ENCODE data around the gene ABLIM1.
A peak's percentile ranks its signal among the peaks of the same experiment; 100 is the strongest.

ABLIM1 gene

DNA sequence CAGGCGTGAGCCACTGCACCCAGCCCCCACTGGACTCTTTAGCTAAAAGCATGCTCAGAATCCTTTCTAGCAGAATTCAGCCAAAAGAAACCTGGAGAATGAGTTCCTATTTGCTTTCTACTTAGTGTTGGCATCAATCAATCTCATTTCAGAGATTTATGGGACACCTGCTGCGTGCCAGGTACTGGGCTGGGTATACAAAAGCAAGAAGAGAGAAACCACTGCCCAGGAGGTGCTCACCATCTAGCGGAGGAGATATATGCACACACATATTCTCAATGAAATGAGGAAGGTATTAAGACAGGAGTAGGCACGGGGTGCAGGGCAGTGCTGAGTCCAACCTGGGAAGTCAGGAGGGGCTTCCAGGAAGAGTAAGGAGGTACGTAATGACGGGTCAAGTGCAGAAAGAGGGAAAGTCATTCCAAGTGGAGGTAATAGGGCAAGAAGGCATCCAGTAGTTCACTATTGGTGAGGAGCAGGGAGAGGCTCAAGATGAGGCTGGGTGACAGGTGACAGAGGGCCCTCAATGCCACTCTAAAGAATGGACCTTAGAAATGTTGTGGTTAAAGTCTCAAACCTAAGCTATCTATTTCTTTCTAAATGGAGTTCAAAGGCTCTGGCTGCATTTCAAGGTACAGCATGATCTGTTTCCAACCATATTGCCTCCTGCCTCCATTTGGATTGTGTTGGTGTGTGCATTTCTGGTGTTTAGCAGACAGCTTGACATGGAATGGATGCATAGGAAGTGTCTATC is 22.1 kb downstream of the ABLIM1 start:
- no peak overlapping the region for H3K9ac ChIP-seq (ENCODE audit: low read length)
- no peak overlapping the region for H4K91ac ChIP-seq (ENCODE audit: low read length)
- H3K27ac ChIP-seq (ENCODE audit: low read length, poor library complexity, severe bottlenecking): no peak overlapping the region
- H3K9me3 ChIP-seq (ENCODE audit: control insufficient read depth, low read length): no peaks in the 10 kb centered on the region
- H3K14ac ChIP-seq (ENCODE audit: low read length in 2 of 2): no peak overlapping the region
- H3K36me3 ChIP-seq (ENCODE audit: control insufficient read depth in 1 of 2, insufficient read depth in 2 of 2, low read depth in 1 of 2, low read length in 2 of 2): no peaks in the 10 kb centered on the region
- WGBS: 95% methylated on average over 6 of the region's 6 CpGs
- peak overlapping the region; percentile 40 to 69 for H2BK12ac ChIP-seq (ENCODE audit: low read length in 2 of 2)
- peaks cover 10% of the 10 kb centered on the region for H3K79me1 ChIP-seq (replicated peaks; ENCODE audit: low read length, poor library complexity, severe bottlenecking)
- no peak overlapping the region for H2BK120ac ChIP-seq (ENCODE audit: low read depth, low read length)
- no peak overlapping the region for H4K8ac ChIP-seq (ENCODE audit: low read length)
- H3K4me1 ChIP-seq (ENCODE audit: control insufficient read depth, insufficient read depth, low read depth, low read length): peaks cover 30% of the 10 kb centered on the region
- H2AFZ ChIP-seq (ENCODE audit: low read depth, low read length): no peak overlapping the region
- no peak overlapping the region for H3K18ac ChIP-seq (ENCODE audit: low read depth in 1 of 2, low read length in 2 of 2)
- H2BK5ac ChIP-seq (ENCODE audit: low read depth, low read length, poor library complexity, severe bottlenecking): no peak overlapping the region
- no peak overlapping the region for H3K4me2 ChIP-seq (ENCODE audit: low read length, poor library complexity, severe bottlenecking)
- H3K27me3 ChIP-seq (ENCODE audit: control insufficient read depth in 1 of 2, insufficient read depth in 1 of 2, low read length in 2 of 2): peaks cover 0 to 8% of the 10 kb centered on the region in 2 experiments
- H2AK5ac ChIP-seq (ENCODE audit: low read length, severe bottlenecking): peak overlapping the region; percentile 94
- H3K4ac ChIP-seq (ENCODE audit: low read depth in 1 of 2, low read length in 2 of 2): no peak overlapping the region
- no peak overlapping the region for H3K4me3 ChIP-seq (ENCODE audit: insufficient read depth in 1 of 2, low read depth in 1 of 2, low read length in 2 of 2)
- H3K23ac ChIP-seq (ENCODE audit: low read length in 2 of 2): no peak overlapping the region
- DNase-seq: no peak
- H2BK15ac ChIP-seq (ENCODE audit: low read depth, poor library complexity, severe bottlenecking): no peak overlapping the region

- Histone ChIP-seq H3K79me1 (replicated peaks; ENCODE audit: low read length, poor library complexity, severe bottlenecking) (peaks cover 10% of the 10 kb centered on the region), H3K36me3 (ENCODE audit: control insufficient read depth in 1 of 2, insufficient read depth in 2 of 2, low read depth in 1 of 2, low read length in 2 of 2) (no peaks in the 10 kb centered on the region), H3K4me1 (ENCODE audit: control insufficient read depth, insufficient read depth, low read depth, low read length) (peaks cover 28% of the 10 kb centered on the region), H3K9me3 (ENCODE audit: control insufficient read depth, low read length) (no peaks in the 10 kb centered on the region), H2BK5ac (ENCODE audit: low read depth, low read length, poor library complexity, severe bottlenecking) (no peak overlapping the region), H3K14ac (ENCODE audit: low read length in 2 of 2) (peak overlapping the region in 1 of 2 experiments; percentile 7), H3K4me3 (ENCODE audit: insufficient read depth in 1 of 2, low read depth in 1 of 2, low read length in 2 of 2) (peak overlapping the region in 1 of 2 experiments; percentile 16), H3K18ac (ENCODE audit: low read depth in 1 of 2, low read length in 2 of 2) (no peak overlapping the region), H3K4ac (ENCODE audit: low read depth in 1 of 2, low read length in 2 of 2) (peak overlapping the region in 1 of 2 experiments; percentile 65), H2AFZ (ENCODE audit: low read depth, low read length) (no peak overlapping the region), H2AK5ac (ENCODE audit: low read length, severe bottlenecking) (peak overlapping the region; percentile 94), H4K91ac (ENCODE audit: low read length) (no peak overlapping the region), H2BK120ac (ENCODE audit: low read depth, low read length) (no peak overlapping the region), H3K27ac (ENCODE audit: low read length, poor library complexity, severe bottlenecking) (peak overlapping the region; percentile 67), H3K27me3 (ENCODE audit: control insufficient read depth in 1 of 2, insufficient read depth in 1 of 2, low read length in 2 of 2) (peaks cover 0 to 14% of the 10 kb centered on the region in 2 experiments), H2BK15ac (ENCODE audit: low read depth, poor library complexity, severe bottlenecking) (no peak overlapping the region), H2BK12ac (ENCODE audit: low read length in 2 of 2) (peak overlapping the region in 1 of 2 experiments; percentile 48), H3K4me2 (ENCODE audit: low read length, poor library complexity, severe bottlenecking) (no peak overlapping the region), H3K23ac (ENCODE audit: low read length in 2 of 2) (no peak overlapping the region), H3K9ac (ENCODE audit: low read length) (peak overlapping the region; percentile 72), H4K8ac (ENCODE audit: low read length) (no peak overlapping the region)
- 62% methylated on average over 7 of the region's 7 CpGs for WGBS
- no peak for DNase-seq
Observed at GRCh38 chr10:114635101-114635500, 23.0 kb downstream of the ABLIM1 start.

- no peak overlapping the region for H2AFZ ChIP-seq (ENCODE audit: low read depth, low read length)
- no peak overlapping the region for H2BK15ac ChIP-seq (ENCODE audit: low read depth, poor library complexity, severe bottlenecking)
- H3K36me3 ChIP-seq (ENCODE audit: control insufficient read depth in 1 of 2, insufficient read depth in 2 of 2, low read depth in 1 of 2, low read length in 2 of 2): no peaks in the 10 kb centered on the region
- H4K91ac ChIP-seq (ENCODE audit: low read length): no peak overlapping the region
- H2BK5ac ChIP-seq (ENCODE audit: low read depth, low read length, poor library complexity, severe bottlenecking): no peak overlapping the region
- no peak overlapping the region for H3K23ac ChIP-seq (ENCODE audit: low read length in 2 of 2)
- no peak overlapping the region for H2BK12ac ChIP-seq (ENCODE audit: low read length in 2 of 2)
- H2BK120ac ChIP-seq (ENCODE audit: low read depth, low read length): no peak overlapping the region
- 0% methylated on average over 1 of the region's 4 CpGs for WGBS
- H2AK5ac ChIP-seq (ENCODE audit: low read length, severe bottlenecking): no peak overlapping the region
- H3K27ac ChIP-seq (ENCODE audit: low read length, poor library complexity, severe bottlenecking): peak overlapping the region; percentile 78
- peaks cover 25% of the 10 kb centered on the region for H3K4me1 ChIP-seq (ENCODE audit: control insufficient read depth, insufficient read depth, low read depth, low read length)
- H4K8ac ChIP-seq (ENCODE audit: low read length): no peak overlapping the region
- peak overlapping the region in 1 of 2 experiments; percentile 16 for H3K4me3 ChIP-seq (ENCODE audit: insufficient read depth in 1 of 2, low read depth in 1 of 2, low read length in 2 of 2)
- H3K9me3 ChIP-seq (ENCODE audit: control insufficient read depth, low read length): no peaks in the 10 kb centered on the region
- peaks cover 0 to 19% of the 10 kb centered on the region in 2 experiments for H3K27me3 ChIP-seq (ENCODE audit: control insufficient read depth in 1 of 2, insufficient read depth in 1 of 2, low read length in 2 of 2)
- peak; percentile 96 for DNase-seq
- peaks cover 12% of the 10 kb centered on the region for H3K79me1 ChIP-seq (replicated peaks; ENCODE audit: low read length, poor library complexity, severe bottlenecking)
- no peak overlapping the region for H3K18ac ChIP-seq (ENCODE audit: low read depth in 1 of 2, low read length in 2 of 2)
- H3K4ac ChIP-seq (ENCODE audit: low read depth in 1 of 2, low read length in 2 of 2): no peak overlapping the region
- H3K4me2 ChIP-seq (ENCODE audit: low read length, poor library complexity, severe bottlenecking): peak overlapping the region; percentile 40
- peak overlapping the region; percentile 72 for H3K9ac ChIP-seq (ENCODE audit: low read length)
- no peak overlapping the region for H3K14ac ChIP-seq (ENCODE audit: low read length in 2 of 2)
Observed at GRCh38 chr10:114634609-114634979, 23.5 kb downstream of the ABLIM1 start.

GRCh38 chr10:114632869-114633715 is 25.0 kb downstream of the ABLIM1 start:
- Histone ChIP-seq H3K4ac (ENCODE audit: low read depth in 1 of 2, low read length in 2 of 2) (peak overlapping the region in 1 of 2 experiments; percentile 87), H4K91ac (ENCODE audit: low read length) (no peak overlapping the region), H2BK12ac (ENCODE audit: low read length in 2 of 2) (peak overlapping the region; percentile 76 to 96), H4K8ac (ENCODE audit: low read length) (no peak overlapping the region), H3K14ac (ENCODE audit: low read length in 2 of 2) (no peak overlapping the region), H3K27ac (ENCODE audit: low read length, poor library complexity, severe bottlenecking) (peak overlapping the region; percentile 72), H3K4me2 (ENCODE audit: low read length, poor library complexity, severe bottlenecking) (peak overlapping the region; percentile 72), H3K9me3 (ENCODE audit: control insufficient read depth, low read length) (no peaks in the 10 kb centered on the region), H3K36me3 (ENCODE audit: control insufficient read depth in 1 of 2, insufficient read depth in 2 of 2, low read depth in 1 of 2, low read length in 2 of 2) (no peaks in the 10 kb centered on the region), H3K23ac (ENCODE audit: low read length in 2 of 2) (peak overlapping the region in 1 of 2 experiments; percentile 59), H3K9ac (ENCODE audit: low read length) (peak overlapping the region; percentile 83), H3K4me1 (ENCODE audit: control insufficient read depth, insufficient read depth, low read depth, low read length) (peaks cover 17% of the 10 kb centered on the region), H3K79me1 (replicated peaks; ENCODE audit: low read length, poor library complexity, severe bottlenecking) (peaks cover 19% of the 10 kb centered on the region), H2BK15ac (ENCODE audit: low read depth, poor library complexity, severe bottlenecking) (no peak overlapping the region), H3K18ac (ENCODE audit: low read depth in 1 of 2, low read length in 2 of 2) (peak overlapping the region; percentile 8 to 89), H3K4me3 (ENCODE audit: insufficient read depth in 1 of 2, low read depth in 1 of 2, low read length in 2 of 2) (peak overlapping the region in 1 of 2 experiments; percentile 53), H2AFZ (ENCODE audit: low read depth, low read length) (no peak overlapping the region), H3K27me3 (ENCODE audit: control insufficient read depth in 1 of 2, insufficient read depth in 1 of 2, low read length in 2 of 2) (peaks cover 0 to 24% of the 10 kb centered on the region in 2 experiments), H2AK5ac (ENCODE audit: low read length, severe bottlenecking) (peak overlapping the region; percentile 87), H2BK120ac (ENCODE audit: low read depth, low read length) (no peak overlapping the region), H2BK5ac (ENCODE audit: low read depth, low read length, poor library complexity, severe bottlenecking) (peak overlapping the region; percentile 83)
- 14% methylated on average over 10 of the region's 13 CpGs for WGBS
- DNase-seq: peak; percentile 97

All from mesenchymal stem cell (in vitro differentiated cells and primary cell).